Activated T-cell treated with anti-CD3 and anti-CD28 coated beads, Interleukin-2, amount 50 U/mL, for 72 hours (primary cell): Measurements from ENCODE around the gene TEX19. TPM values are rescaled to one million over a fixed set of nuclear protein-coding genes. Genes with fewer than 3 reads are reported as not detected.

Experiments
- ATAC-seq, 2 donors: fragments of 150-1000 bp; cut with Tn5 transposase; replicated peaks in 1 of 2; 2 replicates each; pipeline ENCODE4 v1.10.0; 2021; ENCODE audit warnings: moderate library complexity in 2 of 2, mild to moderate bottlenecking in 1 of 2
- DNase-seq, 2 donors: peaks; one replicate each; pipeline ENCODE4 v3.0.0; 2021 to 2022; ENCODE audit warnings: mixed read lengths in 1 of 2
- H3K27ac Mint-ChIP-seq: one replicate; pipeline ENCODE4 v1.8.0; 2022; ENCODE audit warnings: mild to moderate bottlenecking, moderate library complexity, mixed read lengths
- H3K27me3 Mint-ChIP-seq: one replicate; pipeline ENCODE4 v1.8.0; 2022; ENCODE audit warnings: low read depth, mixed read lengths
- H3K36me3 Mint-ChIP-seq, 2 donors: one replicate each; pipeline ENCODE4 v1.8.0; 2022; ENCODE audit warnings: mixed read lengths in 2 of 2, mild to moderate bottlenecking in 1 of 2; ENCODE audit not compliant: insufficient read depth in 2 of 2
- H3K4me1 Mint-ChIP-seq: one replicate; pipeline ENCODE4 v1.8.0; 2022; ENCODE audit warnings: low read depth, mixed read lengths
- H3K4me3 Mint-ChIP-seq, 2 donors: one replicate each; pipeline ENCODE4 v1.8.0; 2022; ENCODE audit warnings: mild to moderate bottlenecking in 2 of 2, mixed read lengths in 2 of 2, moderate library complexity in 2 of 2
- H3K9me3 Mint-ChIP-seq, 2 donors: one replicate each; pipeline ENCODE4 v1.8.0; 2022; ENCODE audit warnings: mixed read lengths in 2 of 2
- total RNA-seq, 2 donors: library from RNA; stranded (reverse); gene quantifications; one replicate each; pipeline ENCODE4 v1.2.3, GENCODE V29; 2022

Gene TEX19
- total RNA-seq, 2 donors from 2014 or later = 0.17 TPM; not detected in 1

DNA sequence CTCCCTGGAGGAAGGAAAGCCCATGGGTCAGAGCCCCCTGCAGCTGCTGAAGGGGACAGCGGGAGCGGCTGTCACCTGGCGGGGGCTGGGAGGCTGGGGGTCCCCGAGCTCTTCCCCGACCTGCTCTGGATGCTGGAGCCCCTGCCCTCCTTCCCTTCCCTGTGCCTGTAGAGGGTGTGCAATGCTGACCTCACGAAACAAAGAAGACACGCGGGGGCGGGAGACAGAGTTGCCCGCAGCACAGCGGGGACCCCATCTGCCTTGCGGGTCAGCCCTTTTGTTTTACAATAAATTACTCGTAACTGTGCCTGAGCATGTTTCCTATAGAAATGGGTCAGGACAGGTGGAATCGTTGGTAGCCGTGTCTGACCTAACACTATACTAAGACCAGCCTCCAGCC is 31.8 kb upstream of the TEX19 start:
- H3K36me3 Mint-ChIP-seq = peaks cover 1 to 8% of the 10 kb centered on the region in 2 donors
- peaks cover 33% of the 10 kb centered on the region for H3K4me1 Mint-ChIP-seq
- H3K4me3 Mint-ChIP-seq = no peak overlapping the region
- DNase-seq (no peak), ATAC-seq (no peak)
- H3K27ac Mint-ChIP-seq = peak overlapping the region; percentile 19
- peaks cover 2% of the 10 kb centered on the region for H3K27me3 Mint-ChIP-seq
- H3K9me3 Mint-ChIP-seq = no peaks in the 10 kb centered on the region

DNA sequence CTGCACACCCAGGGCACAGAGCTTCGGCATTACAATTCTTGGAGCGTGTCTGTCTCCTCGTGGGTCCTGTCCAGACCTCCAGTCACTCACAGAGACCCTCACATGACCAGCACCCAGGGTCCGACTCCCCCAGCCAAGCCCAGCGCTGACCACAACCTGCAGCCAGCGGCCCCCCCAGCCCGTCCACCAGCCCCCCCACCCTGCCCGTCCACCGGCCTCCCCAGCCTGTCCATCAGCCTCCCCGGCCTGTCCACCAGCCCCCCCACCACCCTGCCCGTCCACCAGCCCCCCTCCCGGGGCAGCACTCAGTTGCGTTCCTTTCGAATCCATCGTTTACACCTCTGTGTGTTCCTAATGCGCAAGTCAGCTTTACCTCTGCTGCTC is 31.3 kb upstream of the TEX19 start:
- Mint-ChIP-seq H3K4me3 (no peak overlapping the region), H3K36me3 (peaks cover 0 to 8% of the 10 kb centered on the region in 2 donors), H3K4me1 (peaks cover 36% of the 10 kb centered on the region), H3K27me3 (peaks cover 6% of the 10 kb centered on the region), H3K27ac (no peak overlapping the region), H3K9me3 (no peaks in the 10 kb centered on the region)
- ATAC-seq (no peak), DNase-seq (no peak)

DNA sequence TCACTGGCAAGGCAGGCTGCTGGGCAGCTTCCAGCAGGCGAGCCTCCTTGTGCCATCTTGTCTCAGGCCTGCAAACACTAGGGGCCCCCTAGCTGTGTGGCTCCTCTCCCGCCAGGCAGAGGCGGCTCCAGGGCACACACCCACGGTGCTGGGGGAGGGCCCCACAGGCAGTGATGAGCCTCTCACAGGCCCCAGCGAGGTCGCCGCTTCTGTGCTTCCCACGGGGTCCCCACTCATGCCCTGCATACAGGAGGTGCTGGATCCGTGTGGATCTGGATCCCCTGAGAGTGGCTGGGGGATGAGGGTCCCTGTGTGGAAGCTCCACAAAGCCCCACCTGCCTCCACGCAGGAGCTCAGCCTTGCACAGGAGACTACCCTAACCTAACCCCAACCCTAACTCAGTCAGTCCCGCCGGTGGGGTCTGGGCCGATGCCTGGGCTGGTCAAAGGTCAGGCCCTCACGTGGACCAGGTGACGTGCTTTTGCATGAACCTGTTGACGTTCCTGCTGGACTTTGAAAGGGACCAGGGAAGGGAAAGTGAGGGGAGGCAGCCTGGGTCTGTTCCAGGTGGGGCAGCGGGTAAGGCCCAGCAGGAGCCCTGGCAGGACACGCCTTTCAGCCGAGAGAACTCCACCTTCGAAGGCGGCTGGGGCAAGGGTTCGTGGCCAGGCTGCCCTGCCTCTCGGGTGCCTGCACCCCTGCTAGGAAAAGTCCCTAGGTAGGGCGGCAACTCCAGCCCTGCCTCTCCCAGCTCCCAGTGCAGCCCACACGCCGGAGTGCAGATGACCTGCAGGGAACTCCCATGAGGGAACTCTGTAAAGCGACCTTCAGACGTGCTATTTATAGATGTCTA is 30.7 kb upstream of the TEX19 start:
- H3K9me3 Mint-ChIP-seq = no peaks in the 10 kb centered on the region
- no peak overlapping the region for H3K4me3 Mint-ChIP-seq
- DNase-seq (no peak), ATAC-seq (no peak)
- H3K27ac Mint-ChIP-seq = no peak overlapping the region
- H3K4me1 Mint-ChIP-seq = peaks cover 33% of the 10 kb centered on the region
- peaks cover 10% of the 10 kb centered on the region for H3K27me3 Mint-ChIP-seq
- peaks cover 0 to 8% of the 10 kb centered on the region in 2 donors for H3K36me3 Mint-ChIP-seq

DNA sequence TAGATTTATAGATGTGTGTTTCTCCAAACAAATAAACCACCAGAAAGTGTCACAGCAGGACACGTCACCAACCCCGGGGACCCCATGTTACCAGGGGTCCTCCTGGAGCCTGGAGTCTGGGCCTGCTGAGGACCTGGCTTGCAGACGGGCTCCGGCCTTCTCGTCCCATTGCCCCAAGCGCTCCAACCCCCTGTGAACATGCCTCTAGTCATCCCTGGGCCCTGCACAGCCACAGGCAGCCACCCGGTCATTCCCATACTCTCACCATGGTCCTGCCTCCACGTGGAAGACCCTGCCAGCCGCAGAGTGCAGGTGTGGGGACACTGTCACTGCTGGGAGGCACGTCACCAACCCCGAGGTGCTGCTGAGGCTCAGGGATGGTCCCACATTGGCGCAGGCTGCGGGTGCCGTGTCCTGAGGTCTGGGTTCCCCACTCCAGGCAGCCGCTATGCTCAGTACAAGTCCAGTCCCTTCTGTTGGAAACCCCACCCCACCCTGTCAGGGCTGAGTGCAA is 30.0 kb upstream of the TEX19 start:
- H3K9me3 Mint-ChIP-seq = no peaks in the 10 kb centered on the region
- H3K4me1 Mint-ChIP-seq = peaks cover 28% of the 10 kb centered on the region
- no peak for ATAC-seq
- no peak overlapping the region for H3K27ac Mint-ChIP-seq
- H3K27me3 Mint-ChIP-seq = peaks cover 10% of the 10 kb centered on the region
- H3K4me3 Mint-ChIP-seq = no peak overlapping the region
- H3K36me3 Mint-ChIP-seq = peaks cover 0 to 3% of the 10 kb centered on the region in 2 donors
- DNase-seq = no peak

DNA sequence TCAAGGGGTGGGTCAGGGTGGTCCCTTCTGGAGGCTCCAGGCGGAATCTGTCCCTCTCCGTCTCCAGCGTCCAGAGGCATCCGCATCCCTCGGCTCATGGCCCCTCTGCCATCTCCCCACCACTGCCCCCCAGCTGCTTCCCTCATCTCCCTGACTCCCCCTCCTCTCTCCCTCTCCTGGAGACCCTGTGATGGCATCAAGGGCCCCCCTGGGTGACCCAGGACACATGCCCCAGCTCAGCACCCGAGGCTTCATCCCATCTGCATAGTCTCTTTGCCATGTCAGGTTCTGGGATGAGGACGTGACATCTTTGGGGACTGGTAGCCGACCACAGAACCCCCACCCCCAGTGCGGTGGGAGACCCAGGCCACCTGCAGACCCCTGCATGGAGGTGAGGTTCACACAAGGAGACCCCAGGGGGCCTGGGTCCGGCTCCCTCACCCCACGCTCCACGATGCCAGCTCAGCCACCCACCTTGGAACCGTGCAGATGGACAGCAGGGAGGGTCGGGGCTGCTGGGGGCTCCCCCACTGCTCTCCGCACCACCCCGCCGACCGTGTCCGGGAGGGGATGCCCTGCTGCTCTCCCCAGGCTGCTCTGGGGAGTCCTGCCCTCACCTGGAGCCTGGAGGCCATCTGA is 29.2 kb upstream of the TEX19 start:
- DNase-seq (no peak), ATAC-seq (no peak)
- Mint-ChIP-seq H3K4me1 (peaks cover 29% of the 10 kb centered on the region), H3K27me3 (peaks cover 10% of the 10 kb centered on the region), H3K9me3 (no peaks in the 10 kb centered on the region), H3K27ac (no peak overlapping the region), H3K4me3 (no peak overlapping the region), H3K36me3 (peaks cover 0 to under 1% of the 10 kb centered on the region in 2 donors)

DNA sequence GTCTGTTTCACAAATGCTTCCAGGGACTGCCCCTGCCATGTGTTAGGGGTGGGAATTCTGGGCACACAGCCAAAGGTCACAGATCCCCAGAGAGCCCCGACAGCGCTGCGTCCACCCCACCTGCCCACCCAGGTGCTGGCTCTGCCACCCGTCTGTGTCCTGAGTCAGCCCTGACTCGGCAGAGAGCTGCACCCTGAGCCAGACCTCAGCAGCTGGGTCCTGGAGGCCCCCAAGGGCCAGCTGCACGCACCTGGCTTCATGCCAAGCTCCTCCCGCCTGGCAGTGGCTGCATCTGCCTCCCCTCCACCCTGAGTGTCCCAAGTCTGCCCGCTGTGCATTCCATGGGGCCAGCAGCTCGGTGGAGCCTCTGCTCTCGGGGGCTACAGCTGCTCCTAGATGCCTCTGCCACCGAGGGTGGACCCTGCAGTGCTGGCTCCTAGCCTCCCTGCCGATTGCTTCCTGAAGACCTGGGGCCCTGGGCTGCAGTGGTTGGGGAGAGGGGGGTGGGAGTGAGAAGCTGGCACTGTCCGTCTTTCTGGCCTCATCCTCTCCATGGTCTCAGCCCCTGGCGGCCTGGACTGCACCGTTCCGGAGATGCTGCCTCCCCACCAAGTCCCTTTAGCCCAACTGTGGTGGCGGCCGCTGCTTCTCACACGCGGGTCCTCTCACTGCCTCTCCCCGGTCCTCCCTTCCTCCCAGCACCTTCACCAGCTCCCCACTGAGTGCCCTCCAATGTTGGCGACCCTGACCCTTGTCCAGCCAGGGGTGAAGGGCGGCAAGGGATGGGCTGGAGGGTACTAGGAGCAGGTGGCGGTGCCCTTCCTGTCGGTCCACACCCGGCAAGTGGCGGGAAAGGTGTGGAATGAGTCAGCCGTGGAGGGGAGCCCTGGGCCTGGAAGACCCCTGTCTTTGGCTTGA is 28.5 kb upstream of the TEX19 start:
- H3K4me3 Mint-ChIP-seq = no peak overlapping the region
- H3K27ac Mint-ChIP-seq = no peak overlapping the region
- H3K27me3 Mint-ChIP-seq = peaks cover 10% of the 10 kb centered on the region
- ATAC-seq = no peak
- peaks cover 0 to 2% of the 10 kb centered on the region in 2 donors for H3K36me3 Mint-ChIP-seq
- peaks cover 31% of the 10 kb centered on the region for H3K4me1 Mint-ChIP-seq
- DNase-seq = no peak
- H3K9me3 Mint-ChIP-seq = no peaks in the 10 kb centered on the region

DNA sequence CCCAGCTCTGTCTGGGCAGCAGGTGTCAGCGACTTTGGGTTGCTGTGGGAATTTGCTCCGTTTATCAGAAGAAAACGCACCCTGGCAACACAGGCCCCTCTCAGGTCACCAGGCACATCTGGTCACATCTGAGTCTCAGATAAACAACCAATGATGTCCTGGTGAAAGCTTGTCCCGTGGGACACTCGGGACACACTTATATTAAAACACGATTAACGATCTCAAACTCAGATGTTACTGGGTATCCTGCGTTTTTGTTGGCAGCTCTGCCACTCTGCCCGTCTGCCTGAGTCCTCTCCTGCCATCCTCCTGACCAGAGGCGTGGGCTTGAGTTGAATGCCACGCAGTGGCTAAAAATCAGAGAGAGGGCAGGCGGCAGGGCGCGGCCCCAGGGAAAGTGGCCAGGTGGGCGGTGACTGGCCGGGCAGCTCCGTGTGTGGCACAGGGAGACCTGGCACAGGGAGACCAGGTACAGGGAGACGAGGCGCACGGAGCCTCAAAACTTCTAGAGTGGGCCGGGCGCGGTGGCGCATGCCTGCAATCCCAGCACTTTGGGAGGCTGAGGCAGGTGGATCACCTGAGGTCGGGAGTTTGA is 27.6 kb upstream of the TEX19 start:
- peak overlapping the region in 1 of 2 donors; percentile 45 for H3K4me3 Mint-ChIP-seq
- H3K36me3 Mint-ChIP-seq = peaks cover 0 to 2% of the 10 kb centered on the region in 2 donors
- DNase-seq (no peak), ATAC-seq (no peak)
- H3K4me1 Mint-ChIP-seq = peaks cover 37% of the 10 kb centered on the region
- H3K27me3 Mint-ChIP-seq = peaks cover 10% of the 10 kb centered on the region
- H3K27ac Mint-ChIP-seq = no peak overlapping the region
- no peaks in the 10 kb centered on the region for H3K9me3 Mint-ChIP-seq

DNA sequence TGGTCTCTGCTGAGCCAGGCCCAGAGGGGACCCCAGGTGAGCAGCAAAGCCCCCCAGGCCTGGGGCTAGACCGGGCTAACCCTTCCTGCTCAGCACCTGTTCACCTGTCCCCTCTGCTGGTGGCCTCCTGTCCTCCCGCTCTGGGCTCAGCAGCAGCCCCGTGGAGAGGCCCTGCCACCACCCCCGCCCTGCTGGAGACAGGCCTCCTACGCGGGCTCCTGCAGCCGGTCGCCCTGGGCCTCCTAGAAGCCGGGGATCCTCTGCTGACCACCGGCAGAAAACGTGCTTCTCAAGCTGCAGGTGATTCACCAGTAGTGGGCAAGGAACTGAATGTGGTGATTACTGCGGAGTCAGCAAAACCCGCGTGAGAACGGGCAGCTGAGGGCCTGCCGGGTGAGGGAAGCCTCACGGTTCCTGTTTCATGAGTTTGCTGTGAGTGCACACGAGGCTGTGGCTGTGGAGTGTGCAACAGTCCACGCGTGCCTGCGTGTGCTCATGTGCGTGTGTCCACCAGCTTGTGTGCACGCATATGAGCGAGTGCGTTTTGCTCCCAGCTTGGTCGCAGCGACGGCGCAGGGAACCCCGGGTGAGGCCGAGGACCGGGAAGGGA is 26.3 kb upstream of the TEX19 start:
- H3K4me1 Mint-ChIP-seq = peaks cover 37% of the 10 kb centered on the region
- peak; percentile 51 to 60 for ATAC-seq
- H3K27me3 Mint-ChIP-seq = peaks cover 10% of the 10 kb centered on the region
- DNase-seq = peak; percentile 43 to 53
- peaks cover 0 to 2% of the 10 kb centered on the region in 2 donors for H3K36me3 Mint-ChIP-seq
- no peak overlapping the region for H3K27ac Mint-ChIP-seq
- no peaks in the 10 kb centered on the region for H3K9me3 Mint-ChIP-seq
- peak overlapping the region; percentile 76 to 86 for H3K4me3 Mint-ChIP-seq

DNA sequence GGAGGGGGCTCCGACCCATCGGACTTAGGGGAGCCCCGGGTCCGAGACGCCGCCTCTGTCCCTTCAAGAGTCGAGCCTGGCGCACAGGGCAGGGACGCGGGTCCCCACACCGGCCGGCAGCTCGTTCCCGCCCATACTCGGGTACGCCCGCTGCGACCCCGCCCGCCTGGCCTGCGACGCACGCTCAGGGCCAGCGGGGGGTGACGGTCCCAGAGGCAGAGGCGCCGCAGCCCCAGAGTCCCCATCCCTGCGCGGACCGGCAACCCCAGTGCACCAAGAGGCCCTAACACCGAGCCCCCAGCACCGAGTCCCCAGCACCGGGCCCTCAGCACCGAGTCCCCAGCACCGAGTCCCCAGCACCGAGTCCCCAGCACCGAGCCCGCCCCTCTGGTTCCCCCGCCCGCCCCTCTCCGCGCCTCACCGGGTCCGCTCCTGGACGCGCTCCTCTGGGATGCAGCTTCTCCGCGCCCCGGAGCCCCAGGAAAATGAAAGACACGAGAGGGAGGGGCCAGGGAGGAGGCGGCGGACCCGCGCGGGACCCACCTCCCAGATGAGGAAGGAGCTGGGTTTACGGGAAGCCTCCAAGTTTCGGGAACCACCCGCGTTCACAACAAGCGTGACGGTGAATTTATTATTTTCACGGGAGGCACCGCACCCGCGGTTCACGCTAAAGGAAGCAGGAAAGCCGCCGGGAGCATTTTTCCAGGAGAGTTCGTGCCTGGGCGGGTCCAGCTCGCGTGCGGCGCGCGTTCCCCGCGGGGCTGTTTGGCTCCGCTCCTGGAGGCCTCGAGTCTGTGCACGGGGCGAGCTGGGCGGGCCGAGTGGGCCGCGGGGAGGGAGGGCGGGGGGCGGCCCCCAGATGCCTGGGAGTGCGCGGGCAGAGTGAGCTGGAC is 25.5 kb upstream of the TEX19 start, which contains the start of gene SECTM1:
TSS of gene SECTM1 (minus strand) at position 488 of the 893 bp plus-strand sequence. CDS start 6,526 bp downstream, outside the sequence.
- peak in 1 of 2 donors; percentile 46 for DNase-seq
- Mint-ChIP-seq H3K4me3 (peak within 1 kb of the TSS; percentile 93 to 97), H3K9me3 (no peaks in the 10 kb centered on the region), H3K36me3 (peaks cover 0 to 2% of the 10 kb centered on the region in 2 donors), H3K4me1 (peaks cover 37% of the 10 kb centered on the region), H3K27ac (no peak within 1 kb of the TSS), H3K27me3 (peaks cover 10% of the 10 kb centered on the region)
- ATAC-seq = peak; percentile 39 to 67

DNA sequence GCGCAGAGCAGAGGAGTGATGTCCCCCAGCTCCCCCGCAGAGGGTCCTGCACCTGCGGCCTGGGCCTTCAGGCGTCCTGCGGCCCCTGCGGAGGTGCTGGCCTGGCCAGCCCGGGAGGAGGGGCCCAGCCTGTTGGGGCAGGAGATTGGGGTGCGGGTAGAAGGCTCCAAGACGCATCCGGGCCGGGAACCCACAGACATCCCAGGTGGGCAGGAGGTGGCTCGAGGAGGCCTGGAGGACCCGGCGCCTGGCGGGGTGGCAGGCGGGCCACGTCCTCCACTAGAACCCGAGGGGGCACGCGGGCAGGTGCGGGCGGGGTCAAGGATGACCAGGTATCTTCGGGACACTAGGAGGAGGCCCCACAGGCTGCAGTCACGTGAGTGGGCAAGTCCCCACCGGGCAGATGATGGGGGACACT is 24.8 kb upstream of the TEX19 start:
- Mint-ChIP-seq H3K27ac (no peak overlapping the region), H3K9me3 (no peaks in the 10 kb centered on the region), H3K4me3 (peak overlapping the region; percentile 93 to 97), H3K36me3 (peaks cover 0 to 2% of the 10 kb centered on the region in 2 donors), H3K27me3 (peaks cover 10% of the 10 kb centered on the region), H3K4me1 (peaks cover 37% of the 10 kb centered on the region)
- ATAC-seq (no peak), DNase-seq (no peak)

DNA sequence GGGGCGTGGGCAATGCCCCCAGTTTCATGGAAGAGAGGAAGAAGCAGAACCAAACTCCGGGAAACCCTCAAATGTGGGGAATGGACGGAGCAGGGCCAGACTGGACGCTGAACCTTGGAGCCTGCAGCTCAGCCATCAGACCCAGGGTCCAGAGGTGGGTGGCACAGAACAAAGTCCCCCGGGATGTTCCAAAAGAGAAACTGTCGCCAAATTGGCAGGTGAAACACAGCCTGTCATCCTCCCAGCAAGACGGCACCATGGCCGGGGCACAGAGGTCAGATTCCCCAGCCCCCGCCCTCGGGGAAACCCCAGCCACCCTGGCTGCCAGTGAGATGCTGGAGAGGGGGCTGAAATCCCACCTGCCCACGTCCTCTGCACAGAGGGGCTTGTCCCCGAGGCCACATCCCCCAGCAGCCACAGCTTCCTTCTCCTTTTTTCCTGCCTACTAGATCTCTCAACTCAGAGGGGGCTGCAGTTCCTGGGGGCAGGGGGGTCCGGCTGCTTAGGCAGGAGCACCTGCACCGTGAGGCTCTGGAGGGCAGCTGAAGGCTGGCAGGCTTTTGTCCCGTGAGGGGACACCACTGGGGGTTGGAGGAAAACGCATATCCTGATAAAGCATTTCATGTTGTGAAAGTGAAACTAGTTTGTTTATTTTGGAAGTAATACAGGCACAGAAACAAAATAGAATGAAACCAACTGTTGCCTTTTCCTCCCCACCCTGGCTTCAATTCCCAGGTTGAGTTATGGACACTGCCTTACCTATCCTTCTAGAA is 24.2 kb upstream of the TEX19 start:
- H3K4me3 Mint-ChIP-seq = peak overlapping the region; percentile 93 to 97
- peaks cover 0 to 2% of the 10 kb centered on the region in 2 donors for H3K36me3 Mint-ChIP-seq
- peaks cover 10% of the 10 kb centered on the region for H3K27me3 Mint-ChIP-seq
- peak overlapping the region; percentile 89 for H3K27ac Mint-ChIP-seq
- DNase-seq (no peak), ATAC-seq (peak in 1 of 2 donors; percentile 7)
- H3K9me3 Mint-ChIP-seq = no peaks in the 10 kb centered on the region
- H3K4me1 Mint-ChIP-seq = peaks cover 37% of the 10 kb centered on the region
